Midbrain (tissue), 1 donor: ENCODE results near the gene DRD1.
"Not testable (repeated sequence)": the region's sequence is repeated elsewhere in the genome, so short reads cannot be mapped to it uniquely, and the experiment has no call there.

Source experiments
- DNase-seq: peaks from one replicate; lab custom pipeline; 2025; lab: John Stamatoyannopoulos, UW

Gene DRD1

DNA sequence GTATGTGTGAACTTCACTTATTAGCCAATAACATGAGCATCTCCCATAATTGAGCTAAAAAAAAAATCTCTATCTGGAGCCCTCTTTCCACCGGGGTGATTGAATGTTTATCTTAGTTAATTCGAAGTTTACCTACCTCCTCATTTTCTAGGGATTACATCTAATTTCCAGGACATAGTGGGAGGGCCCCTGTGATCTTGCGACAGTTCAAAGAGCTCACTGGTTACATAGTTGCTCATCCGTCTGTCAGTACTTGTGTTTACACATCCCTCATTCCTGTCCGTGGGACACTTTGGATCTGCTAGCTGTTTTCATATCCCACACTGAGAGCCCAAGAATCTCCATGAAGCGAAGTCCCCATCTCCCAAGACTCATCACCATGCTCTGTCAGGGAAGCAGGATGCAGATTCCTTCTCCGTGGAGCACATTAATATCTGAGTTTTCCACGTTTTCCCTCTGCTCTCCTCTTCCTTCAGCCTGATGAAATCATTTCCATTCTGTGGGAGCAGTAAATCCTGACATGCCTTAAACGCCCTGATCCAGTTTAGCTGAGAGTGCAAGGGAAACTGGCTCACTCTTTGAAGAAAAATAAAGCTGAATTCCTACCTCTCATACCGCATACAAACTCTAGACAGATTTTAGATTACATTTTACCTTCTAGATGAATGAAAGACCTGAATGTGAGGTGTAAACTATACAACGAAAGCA, 24.2 kb upstream of the DRD1 start:
- DNase-seq = no peak

DNA sequence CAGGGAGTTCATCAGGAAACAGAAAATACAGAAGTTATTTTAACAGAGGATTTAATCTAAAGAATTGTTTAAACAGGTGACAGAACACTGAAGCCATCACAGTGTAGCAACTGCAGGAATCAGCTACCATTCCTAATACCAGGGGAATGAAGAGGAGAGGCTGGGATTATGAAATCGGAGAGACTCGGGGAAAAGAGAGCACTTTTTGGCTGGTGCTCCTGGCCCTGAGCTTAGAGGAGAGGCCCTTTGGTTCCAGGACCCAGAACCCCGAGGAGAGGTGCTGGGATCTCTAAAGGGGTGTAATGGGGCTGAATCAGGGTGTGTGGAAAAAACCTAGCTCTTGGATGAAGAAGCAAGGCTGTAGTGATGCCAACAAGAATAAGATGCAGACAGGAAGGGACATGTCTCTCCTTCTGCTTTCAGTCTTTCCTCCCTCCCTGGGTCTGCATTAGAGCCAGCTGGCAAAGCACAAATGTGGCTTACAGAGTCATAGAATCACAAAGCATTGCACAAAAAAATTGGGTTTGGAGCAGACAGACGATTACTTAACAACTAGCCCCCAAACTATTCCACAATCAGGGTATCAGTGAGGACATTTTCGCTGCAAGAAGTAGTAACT, 22.8 kb upstream of the DRD1 start:
- peak; percentile 4 for DNase-seq

DNA sequence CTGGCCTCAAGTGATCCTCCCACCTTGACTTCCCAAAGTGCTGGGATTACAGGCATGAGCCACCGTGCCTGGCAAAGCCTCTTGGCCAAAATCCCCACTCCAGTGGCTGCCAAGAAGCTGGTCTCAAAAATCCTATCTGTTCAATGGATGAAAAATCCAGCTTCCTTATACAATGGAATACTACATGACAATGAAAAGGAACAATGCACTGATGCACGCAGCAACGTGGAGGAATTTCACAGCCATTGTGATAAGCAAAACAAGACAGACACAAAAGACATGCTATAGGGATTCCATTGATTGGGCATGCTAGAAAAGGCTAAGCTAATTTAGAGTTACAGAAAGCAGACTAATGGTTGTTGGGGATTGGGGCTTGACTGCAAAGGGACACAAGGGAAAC, 21.3 kb upstream of the DRD1 start:
- DNase-seq = no peak

DNA sequence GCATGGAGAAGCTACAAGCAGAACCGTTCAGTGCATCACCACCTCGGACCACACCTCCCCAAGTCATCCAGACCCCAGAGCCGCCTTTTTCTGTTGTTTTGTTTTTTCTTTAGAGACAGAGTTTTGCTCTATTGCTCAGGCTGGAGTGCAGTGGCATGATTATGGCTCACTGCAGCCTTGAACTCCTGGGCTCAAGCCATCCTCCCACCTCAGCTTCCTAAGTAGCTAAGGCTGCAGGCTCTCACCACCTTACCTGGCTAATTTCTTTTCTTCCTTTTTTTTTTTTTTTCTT, 20.9 kb upstream of the DRD1 start:
- DNase-seq = no peak

DNA sequence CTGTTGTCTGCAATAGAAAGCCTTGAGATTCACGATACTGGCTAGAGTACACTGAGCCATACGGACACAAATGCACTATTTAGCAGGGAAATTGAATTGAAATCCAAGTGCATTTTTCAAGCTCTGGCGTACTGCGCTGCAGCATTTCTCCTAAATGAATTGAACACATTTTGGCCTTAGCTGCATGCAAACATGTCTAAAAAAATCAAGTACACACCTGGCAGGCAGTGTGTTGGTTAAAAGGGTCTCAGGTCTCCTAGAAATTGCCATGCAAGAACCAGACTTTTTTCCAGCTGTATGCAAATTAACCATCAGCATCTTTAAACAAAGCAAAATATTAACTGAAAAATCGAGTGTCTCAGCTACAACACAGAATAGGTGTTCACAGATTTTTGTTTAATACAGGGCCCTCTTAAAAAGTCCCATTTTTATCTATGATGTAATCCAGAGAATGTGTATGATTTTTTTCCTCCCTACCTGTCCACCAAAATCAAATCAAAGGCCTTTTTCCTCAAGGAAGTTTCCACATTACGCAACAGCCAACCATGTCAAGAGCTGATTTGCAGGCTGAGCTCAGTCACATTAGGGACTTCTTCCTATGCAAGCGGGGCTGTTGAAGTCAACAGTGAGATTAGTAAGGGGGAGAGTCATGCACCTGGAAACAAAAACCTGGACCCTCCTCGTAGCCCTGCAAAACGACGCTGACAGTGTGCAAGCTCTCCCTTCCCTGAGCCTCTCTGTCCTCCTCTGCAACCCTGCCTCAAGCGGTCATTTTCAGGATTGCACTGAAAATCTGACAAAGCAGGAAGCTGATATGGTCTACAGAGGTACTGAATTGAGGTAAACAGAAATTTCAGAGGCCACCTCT, 20.3 kb upstream of the DRD1 start:
- peak; percentile 60 for DNase-seq

DNA sequence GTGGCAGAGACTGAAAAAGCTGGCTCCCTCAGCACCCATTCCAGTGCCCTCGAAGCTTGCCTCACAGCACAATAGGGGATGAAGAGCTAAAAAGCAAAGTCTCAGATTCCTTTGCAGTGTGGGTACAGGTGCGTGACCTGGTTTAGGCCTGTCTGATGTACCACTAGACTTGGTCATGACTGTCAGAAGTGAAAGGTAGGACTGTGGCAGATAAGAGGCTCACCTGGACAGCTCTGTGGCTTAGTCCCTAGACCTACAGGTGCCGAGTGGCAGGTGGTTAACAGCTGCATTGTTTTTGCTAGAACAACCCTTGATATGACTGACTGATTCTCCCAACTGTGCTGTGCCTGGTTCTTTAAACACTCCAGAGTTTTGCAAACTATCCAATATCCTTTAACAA, 19.7 kb upstream of the DRD1 start:
- no peak for DNase-seq

DNA sequence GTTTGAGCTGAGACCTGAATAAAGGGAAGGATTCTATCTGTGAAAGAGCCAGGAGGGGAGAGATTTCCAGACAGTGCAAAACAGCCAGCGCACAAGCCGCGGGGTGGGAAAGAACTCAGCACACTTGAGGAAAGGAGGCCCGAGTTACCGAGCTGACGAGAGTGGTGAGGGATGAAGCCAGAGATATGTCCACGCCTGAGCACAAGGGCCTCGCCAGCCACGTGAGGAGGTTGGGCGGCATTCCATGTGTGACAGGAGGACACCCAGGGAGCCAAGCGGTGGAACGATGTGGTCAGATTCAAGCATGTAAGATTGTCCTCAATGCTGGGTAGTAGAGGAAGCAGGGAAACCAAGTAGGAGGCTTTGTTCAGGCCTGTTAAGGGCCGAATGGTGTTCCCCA, 17.4 kb upstream of the DRD1 start:
- no peak for DNase-seq

DNA sequence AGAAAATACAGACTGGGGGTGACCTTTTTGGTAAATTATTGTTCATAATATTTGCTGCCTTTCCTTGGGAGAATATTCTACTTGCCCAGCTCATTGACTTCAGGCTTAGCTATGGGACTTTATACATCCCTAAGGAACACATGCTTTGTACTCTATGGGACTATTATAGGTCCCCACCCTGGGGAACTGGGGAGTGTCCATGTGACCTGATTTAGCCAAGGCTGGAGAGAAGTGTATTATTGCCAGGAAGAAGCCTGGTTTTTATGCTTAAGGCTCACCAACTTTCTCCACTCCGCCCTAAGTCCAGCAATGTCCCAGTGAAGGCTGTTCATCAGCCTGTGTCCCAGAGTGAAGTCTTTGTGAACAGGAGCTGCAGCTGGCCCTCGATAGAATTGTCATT, 16.6 kb upstream of the DRD1 start:
- DNase-seq = no peak

DNA sequence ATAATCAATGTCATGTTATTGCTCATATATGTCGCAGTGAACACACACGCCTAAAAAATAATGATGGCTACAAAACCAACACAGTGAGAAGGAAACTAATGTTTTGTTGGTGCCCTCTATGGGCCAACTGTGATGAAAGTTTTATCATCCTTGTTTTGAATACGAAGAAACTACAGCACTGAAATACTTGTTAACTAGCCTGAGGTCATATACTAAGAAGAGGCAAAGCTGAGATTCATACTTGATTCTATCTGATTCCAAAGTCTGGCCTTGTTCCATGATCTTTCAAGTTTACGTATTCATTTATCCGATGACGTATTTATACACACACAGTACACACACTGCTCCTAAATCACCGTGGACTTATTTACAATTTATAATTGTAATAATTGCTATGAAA, 16.1 kb upstream of the DRD1 start:
- DNase-seq = peak; percentile 34

DNA sequence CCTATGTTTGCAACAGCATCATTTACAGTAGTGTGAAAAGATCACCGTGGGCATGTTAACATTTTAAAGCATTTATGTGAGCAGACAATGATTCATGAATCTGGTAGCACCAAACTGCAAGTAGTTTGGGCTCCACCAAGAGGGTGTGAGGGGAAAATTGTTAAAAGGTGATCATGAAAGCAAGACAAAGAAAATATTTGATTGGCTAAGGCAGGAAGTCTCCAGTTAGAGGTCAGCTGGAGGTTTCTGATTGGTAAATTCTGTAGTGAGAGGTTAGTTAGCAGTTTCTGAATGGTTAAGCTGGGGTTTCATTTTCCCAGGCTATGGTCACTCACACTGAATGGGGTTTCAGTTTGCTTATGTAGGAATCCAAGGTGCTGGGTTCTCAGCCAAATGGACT, 13.5 kb upstream of the DRD1 start:
- DNase-seq = no peak

DNA sequence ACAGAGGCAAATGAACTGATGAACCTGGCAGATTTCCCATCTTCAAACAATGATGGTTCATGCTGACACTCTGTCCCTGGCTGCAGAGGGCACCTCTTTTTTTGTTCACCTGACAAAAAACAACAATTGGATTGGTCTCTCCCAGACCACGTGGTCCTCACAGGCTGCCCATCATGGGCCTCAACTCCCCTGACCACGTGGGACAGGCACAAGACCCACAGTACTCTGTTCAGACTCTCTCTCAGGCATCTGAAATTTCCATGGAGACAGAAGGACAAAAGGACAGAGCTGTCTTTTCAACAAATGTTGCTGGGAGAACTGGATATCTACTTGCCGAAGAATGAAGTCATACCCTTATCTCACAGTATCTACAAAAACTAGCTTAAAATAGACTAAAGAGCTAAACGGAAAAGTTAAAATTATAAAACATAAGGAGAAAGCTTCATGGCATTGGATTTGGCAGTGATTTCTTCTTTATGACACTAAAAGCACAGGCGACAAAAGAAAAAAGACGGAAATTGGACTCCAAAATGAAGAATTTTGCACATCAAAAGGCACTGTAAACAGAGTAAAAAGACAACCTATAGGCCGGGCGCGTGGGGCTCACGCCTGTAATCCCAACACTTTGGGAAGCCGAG, 12.2 kb upstream of the DRD1 start:
- no peak for DNase-seq

DNA sequence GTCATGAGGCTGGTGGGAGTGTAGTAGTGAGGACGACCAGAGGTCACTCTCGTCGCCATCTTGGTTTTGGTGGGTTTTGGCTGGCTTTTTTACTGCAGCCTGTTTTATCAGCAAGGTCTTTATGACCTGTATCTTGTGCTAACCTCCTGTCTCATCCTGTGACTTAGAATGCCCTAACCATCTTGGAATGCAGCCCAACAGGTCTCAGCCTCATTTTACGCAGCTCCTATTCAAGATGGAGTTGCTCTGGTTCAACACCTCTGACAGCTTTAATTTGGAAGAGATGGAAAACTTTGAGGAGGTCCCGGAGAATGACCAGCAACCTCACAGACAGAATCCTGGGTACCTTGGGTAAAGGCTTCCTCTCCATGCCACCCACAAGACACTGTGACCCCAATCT, 10.4 kb upstream of the DRD1 start:
- not testable (repeated sequence) for DNase-seq

DNA sequence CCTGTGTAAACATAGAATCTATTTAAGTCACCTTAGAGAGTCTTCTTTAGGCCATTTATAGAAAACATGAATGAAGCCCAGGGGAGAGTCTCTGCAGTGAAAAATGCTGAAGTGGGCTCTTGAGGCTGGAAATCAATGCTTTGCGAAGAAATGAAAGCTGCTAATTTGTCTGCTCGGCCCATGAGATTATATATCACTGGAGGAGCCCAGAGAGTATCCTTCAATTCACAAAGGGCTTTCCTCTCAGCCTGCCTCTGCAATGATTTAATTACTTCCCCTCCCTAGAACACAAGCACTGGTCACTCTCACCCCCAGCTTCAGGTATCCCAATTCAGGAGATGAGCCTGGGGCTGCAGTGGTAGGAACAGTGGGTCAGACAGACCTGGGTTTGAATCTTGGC, 8.2 kb upstream of the DRD1 start:
- DNase-seq = no peak

DNA sequence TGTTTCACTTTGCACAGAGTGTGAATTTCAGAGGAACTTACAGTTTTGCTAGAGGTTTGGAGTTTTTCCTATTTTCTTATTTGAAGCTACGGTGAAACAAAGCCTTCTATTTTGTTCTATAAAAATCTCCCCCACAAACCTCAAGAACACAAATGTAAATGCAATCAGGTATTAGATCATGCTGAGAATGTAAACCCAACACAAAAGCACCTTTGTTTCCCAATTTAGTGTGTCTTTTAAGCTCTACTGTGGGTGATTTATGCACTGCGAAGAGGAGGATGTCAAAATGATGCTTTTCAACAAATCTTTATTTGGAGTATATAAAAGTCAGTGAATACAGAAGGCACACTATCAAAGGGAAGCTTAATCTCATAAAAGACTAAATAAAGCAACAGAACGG, 4.3 kb upstream of the DRD1 start:
- DNase-seq = no peak

DNA sequence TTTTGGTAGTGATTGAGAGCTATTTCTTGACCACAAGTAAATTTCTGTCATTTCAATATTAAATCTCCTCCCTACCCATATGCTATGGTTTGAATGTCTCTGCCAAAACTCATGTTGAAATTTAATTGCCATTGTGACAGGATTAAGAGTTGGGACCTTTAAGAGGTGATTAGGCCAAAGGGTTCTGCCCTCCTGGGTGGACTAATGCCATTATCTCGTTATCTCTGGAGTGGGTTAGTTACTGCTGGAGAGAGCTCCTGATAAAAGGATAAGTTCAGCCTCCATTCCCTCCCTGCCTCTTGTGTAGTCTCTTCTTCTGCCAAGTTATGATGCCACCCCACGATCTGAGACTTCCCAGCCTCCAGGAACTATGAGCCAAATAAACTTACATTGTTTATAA, 3.6 kb upstream of the DRD1 start:
- DNase-seq = no peak

DNA sequence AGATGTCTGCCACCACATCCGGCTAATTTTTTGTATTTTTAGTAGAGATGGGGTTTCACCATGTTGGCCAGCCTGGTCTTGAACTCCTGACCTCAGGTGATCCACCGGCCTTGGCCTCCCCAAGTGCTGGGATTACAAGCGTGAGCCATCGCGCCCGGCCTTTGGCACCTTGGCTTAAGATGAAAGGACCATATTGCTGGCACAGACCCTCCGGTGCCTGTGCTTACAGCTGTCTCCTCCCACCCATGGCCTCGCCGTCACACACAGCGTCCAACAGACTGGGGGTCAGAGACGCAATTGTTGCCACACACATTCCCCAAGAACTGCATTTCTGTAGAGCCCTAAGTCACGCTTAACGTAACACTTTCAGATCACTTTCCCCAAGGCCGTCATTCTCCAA, 2.4 kb upstream of the DRD1 start:
- not testable (repeated sequence) for DNase-seq

DNA sequence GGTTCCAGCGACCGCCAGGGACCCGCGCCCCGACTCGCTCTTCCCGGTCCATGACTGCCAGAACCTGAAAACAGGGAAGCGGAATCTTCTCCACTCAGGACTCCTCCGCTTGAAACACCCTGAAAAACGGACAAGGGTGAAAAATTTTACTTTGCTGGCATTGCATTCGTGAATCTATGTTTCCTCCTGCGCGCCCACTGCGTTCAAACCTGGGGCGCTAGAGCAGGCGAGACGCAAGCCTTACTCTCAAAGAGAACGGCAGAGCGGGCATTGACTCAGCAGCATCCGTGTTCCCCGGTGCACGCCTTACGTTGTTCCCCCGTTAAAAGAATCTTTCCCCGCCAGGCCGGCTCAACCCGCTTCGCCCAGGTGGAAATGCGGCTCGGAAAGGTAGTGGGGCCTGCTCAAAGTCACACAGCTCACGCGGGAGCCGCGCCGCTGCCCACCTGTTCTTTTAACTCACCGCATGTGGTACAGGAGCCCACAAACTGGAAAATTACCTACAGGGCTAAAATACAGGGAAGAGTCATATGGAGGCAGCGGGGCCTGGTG, 999 bp upstream of the DRD1 start:
- DNase-seq = no peak

DNA sequence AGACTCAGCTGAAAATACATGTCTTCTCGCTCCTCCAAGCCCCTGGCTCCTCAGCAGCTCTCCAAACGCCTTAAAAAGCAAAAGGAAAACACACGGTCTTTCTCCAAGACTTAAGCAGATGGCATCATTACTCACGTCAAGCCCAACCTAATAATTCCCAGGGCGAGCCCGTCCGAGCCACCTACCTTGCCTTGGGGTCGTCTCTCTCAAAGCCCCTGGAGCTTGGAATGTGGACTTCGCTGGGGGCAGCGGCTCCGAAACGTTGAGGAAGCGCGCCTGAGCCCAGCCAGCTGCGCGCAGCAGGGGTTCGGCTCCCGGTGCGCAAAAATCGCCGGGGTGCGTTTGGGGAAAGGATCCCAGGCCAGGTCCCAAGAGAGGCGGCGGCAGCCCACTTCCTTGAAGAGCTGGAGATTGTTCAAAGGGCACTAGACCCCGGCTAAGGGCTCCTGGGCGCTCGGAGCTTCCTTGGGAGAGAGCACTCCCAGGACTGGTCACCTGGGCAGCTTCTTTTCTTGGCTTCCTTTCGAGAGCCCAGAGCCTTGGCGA, 395 bp downstream of the DRD1 start:
- no peak for DNase-seq

DNA sequence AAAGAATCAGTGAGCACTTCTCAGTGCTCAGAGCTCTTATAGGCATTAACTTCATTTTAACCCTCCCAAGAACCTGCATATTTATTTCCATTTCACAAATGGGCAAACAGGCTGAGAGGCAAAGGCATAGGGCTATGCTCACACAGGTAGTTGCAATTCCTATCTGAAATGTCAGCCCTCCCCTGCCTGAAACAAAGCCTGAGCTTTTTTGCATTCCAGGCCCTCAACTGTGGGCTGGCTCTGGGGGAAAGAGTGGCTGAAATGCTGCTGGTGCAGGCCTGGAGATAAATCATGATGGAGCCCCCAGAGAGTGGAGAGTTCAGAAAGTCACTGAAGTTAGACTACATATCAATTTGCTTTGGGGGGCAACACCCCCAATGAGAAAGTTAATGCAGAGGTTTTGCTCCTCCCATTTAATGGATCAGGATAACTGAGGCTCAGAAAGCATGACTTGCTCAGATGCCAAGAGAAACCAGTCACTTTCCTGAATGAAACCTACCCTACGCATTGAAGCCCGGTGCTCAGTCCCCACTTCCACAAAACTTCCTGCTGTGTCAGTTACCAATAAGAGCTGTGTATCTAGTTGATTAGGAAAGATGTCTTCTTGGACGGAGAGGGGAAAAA, 5.6 kb downstream of the DRD1 start:
- no peak for DNase-seq

DNA sequence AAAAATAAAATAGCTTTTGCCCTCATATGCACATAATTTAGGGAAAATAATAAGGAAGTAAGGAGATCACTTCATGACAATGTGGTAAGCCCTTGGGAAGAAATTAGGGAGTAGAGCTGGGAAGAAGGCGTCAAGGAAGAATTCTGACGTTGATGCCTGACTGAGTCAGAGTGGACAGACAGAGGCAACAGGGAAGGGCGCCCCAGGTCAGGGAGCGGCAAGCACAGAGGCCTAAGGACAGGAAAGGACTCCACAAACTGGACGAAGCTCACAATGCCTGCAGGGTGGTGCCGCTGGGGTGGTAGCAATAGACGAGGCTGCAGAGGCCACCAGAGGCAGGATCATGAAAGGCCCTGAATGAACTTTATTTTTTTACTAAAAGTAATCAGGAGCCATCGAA, 7.6 kb downstream of the DRD1 start:
- DNase-seq = no peak

DNA sequence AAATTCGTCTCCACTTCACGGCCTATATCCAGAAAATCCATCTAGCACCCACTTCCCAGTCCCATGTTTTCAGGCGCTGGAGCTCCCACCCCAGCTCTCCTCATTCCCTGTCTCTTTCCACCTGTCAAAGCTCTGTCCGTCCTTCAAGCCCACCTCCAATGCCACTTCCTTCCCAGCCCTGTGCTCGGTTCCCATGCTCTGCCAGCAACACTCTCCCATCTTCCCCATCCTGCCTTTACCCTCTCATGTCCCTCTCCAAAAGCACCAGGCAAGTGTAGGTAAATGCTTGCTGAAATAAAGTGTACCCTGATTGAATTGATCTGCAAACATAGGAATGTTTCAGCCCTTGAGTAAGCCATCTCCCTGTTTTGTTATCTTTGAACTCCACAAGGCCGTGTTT, 9.2 kb downstream of the DRD1 start:
- DNase-seq = no peak

DNA sequence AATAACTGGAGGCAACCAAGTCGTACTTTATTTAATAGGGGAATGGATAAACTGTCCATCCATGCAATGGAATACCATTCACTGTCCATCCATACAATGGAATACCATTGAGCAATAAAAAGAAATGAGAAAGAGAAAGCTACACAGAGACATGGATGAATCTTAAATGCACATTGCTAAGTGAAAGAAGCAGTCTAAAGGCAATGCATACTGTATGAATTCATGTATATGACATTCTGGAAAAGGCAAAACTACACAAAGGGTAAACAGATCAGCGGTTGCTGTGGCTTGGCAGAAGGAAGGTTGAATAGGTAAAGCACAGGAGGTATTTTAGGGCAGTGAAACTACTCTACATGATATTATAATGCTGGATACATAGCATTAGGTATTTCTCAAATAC, 16.2 kb downstream of the DRD1 start:
- DNase-seq = no peak
